OCI-LY7 (cell line): Measurements from ENCODE around the gene CTNNA1.

Experiments
- CTCF ChIP-seq: fragments of 200-600 bp; sonication (generic); conservative IDR thresholded peaks from 2 replicates; pipeline ENCODE4 v1.5.1; 2014; ENCODE audit warnings: mild to moderate bottlenecking, antibody characterized with exemption, low read length, moderate library complexity, mixed read lengths
- EZH2phosphoT487 ChIP-seq: fragments of 200-600 bp; sonication (generic); IDR thresholded peaks from 2 replicates; pipeline ENCODE4 v1.6.1; 2018; ENCODE audit warnings: low read depth, borderline replicate concordance, mild to moderate bottlenecking, mixed run types, antibody characterized with exemption, low read length, moderate library complexity, mixed read lengths

- TF ChIP-seq CTCF (no peak), EZH2phosphoT487 (no peak)
These were observed 35.8 kb upstream of the CTNNA1 start for GRCh38 chr5:138717399-138717798.
